Ishikawa (cell line): Measurements from ENCODE around the gene MEF2A.

Experiments used
- CEBPB ChIP-seq: IDR thresholded peaks from 2 replicates; pipeline ENCODE4 v1.6.1; 2012
- CREB1 ChIP-seq: IDR thresholded peaks from 2 replicates; pipeline ENCODE4 v1.6.1; 2012; ENCODE audit warnings: low read depth
- EGR1 ChIP-seq: IDR thresholded peaks from 2 replicates; pipeline ENCODE4 v1.6.1; 2012
- EP300 ChIP-seq: IDR thresholded peaks from 2 replicates; pipeline ENCODE4 v1.6.1; 2012; ENCODE audit warnings: borderline replicate concordance
- FOXM1 ChIP-seq: IDR thresholded peaks from 2 replicates; pipeline ENCODE4 v1.6.1; 2012; ENCODE audit warnings: low read depth, borderline replicate concordance
- NFIC ChIP-seq: IDR thresholded peaks from 2 replicates; pipeline ENCODE4 v1.6.1; 2012
- RAD21 ChIP-seq: IDR thresholded peaks from 2 replicates; pipeline ENCODE4 v1.6.1; 2012; ENCODE audit warnings: low read depth
- REST ChIP-seq: IDR thresholded peaks from 2 replicates; pipeline ENCODE4 v1.6.1; 2012; ENCODE audit warnings: low read depth, mild to moderate bottlenecking
- TAF1 ChIP-seq: IDR thresholded peaks from 2 replicates; pipeline ENCODE4 v1.6.1; 2012; ENCODE audit warnings: low read depth, mild to moderate bottlenecking
- TCF12 ChIP-seq: IDR thresholded peaks from 2 replicates; pipeline ENCODE4 v1.6.1; 2012; ENCODE audit warnings: low read depth
- TEAD4 ChIP-seq: IDR thresholded peaks from 2 replicates; pipeline ENCODE4 v1.6.1; 2012
- YY1 ChIP-seq: IDR thresholded peaks from 2 replicates; pipeline ENCODE4 v1.6.1; 2012; ENCODE audit warnings: low read depth
- ZBTB7A ChIP-seq: IDR thresholded peaks from 2 replicates; pipeline ENCODE4 v1.6.1; 2012; ENCODE audit warnings: low read depth
- TF ChIP-seq, protein P1 (sequence below): IDR thresholded peaks from 2 replicates; pipeline ENCODE4 v1.6.1; 2012
- TF ChIP-seq, protein P2 (sequence below): IDR thresholded peaks from 2 replicates; pipeline ENCODE4 v1.6.1; 2012

Gene MEF2A

DNA sequence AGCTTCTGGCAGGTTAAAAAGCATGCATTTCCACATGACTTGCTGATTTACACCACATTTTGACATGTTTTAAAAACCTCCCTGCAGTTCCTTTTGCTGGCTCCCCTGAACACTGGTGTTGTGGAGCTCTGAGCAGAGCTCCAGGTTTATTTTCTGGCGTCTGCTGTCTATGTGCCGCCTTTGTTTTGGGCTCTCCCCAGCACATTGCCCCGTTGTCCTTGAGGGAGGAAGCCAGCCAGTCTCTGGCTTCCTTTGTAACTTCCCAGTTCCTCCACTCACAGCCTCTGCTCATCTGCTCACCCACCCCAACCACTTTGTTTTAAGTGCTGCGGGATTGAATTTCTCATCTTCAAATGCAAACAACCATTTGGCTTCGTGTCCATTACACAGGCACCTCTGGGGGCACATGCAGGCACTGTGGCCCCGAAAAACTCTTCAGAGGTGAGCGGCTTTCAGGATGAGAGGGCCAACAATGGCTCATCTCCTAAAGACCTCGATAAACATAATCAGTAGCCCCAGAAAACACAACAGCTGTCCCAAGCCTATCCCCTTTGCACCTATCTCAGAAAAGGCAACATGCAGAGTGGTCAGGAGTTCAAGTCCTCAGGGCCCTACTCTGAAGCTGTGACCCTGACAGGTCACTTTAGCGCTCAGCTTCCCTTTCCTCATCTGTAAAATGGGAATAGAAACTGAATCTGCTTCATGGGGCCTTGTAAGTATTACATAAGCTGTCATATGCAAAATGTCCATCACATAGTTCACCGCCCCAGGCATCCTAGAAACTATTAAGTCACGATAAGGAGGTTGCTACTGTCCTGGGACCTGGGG lies 1.3 kb upstream of the MEF2A start:
- TF ChIP-seq, protein P1, sequence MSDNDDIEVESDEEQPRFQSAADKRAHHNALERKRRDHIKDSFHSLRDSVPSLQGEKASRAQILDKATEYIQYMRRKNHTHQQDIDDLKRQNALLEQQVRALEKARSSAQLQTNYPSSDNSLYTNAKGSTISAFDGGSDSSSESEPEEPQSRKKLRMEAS, result no peak
- 0 out of 2 replicates have a peak, but pooled peaks have one; percentile 11 for TF ChIP-seq TCF12

DNA sequence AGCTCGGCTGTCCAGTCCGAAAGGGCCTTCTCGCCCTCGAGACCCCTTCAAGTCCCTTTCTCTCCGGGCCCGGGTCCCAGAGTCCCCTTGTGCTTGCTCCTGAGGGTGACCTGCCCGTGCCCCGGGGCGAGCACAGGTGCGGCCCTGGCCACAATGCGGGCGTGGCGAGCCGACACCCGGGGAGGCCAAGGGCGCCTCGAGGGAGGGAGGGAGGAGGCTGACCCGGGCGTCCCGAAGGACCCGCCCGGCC lies 810 bp upstream of the MEF2A start:
- TF ChIP-seq TEAD4 (peak; percentile 14), FOXM1 (no peak), RAD21 (no peak), EGR1 (no peak), YY1 (no peak), TAF1 (no peak), TCF12 (no peak), CREB1 (no peak), EP300 (0 out of 2 replicates have a peak, but pooled peaks have one; percentile 8), NFIC (no peak), REST (no peak)
- TF ChIP-seq, protein P1, result no peak
- TF ChIP-seq, protein P2, sequence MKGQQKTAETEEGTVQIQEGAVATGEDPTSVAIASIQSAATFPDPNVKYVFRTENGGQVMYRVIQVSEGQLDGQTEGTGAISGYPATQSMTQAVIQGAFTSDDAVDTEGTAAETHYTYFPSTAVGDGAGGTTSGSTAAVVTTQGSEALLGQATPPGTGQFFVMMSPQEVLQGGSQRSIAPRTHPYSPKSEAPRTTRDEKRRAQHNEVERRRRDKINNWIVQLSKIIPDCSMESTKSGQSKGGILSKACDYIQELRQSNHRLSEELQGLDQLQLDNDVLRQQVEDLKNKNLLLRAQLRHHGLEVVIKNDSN, result no peak

- TF ChIP-seq TAF1 (0 out of 2 replicates have a peak, but pooled peaks have one; percentile 23), FOXM1 (no peak), ZBTB7A (peak; percentile 76)
Measured at GRCh38 chr15:99566157-99566897, 543 bp downstream of the MEF2A start.

GRCh38 chr15:99568625-99569352 lies 3.0 kb downstream of the MEF2A start:
- TF ChIP-seq YY1 (no peak), EP300 (no peak), RAD21 (no peak), ZBTB7A (no peak), NFIC (no peak), TEAD4 (no peak), TAF1 (no peak)
- TF ChIP-seq, protein P1, result no peak

DNA sequence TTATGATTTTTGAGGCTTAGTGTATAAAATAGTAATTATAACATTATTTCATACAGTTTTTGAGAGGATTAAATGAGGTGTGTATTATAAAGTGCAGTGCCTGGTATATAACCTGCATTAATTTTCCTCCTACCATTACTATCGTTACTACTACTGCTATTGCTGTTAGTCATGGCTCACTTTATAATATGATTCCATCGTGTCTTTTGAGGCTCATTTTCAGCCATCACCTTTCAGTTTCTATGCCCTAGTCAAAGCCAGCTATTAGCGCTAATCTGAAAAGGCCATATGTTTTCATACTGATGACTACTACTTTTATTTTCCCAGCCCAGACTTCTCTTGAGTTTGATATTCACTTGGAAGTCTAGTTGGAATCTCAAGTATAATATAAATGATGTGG lies 5.5 kb downstream of the MEF2A start:
- TF ChIP-seq FOXM1, result no peak
- no peak for TF ChIP-seq TAF1
- TF ChIP-seq EGR1, result no peak
- TF ChIP-seq RAD21, result no peak
- TF ChIP-seq REST, result no peak
- TF ChIP-seq, protein P2, result no peak

- TF ChIP-seq EGR1, result no peak
- no peak for TF ChIP-seq FOXM1
- TF ChIP-seq TCF12, result no peak
- no peak for TF ChIP-seq NFIC
- TF ChIP-seq, protein P2, result no peak
- TF ChIP-seq, protein P1, result no peak
- no peak for TF ChIP-seq TEAD4
- no peak for TF ChIP-seq RAD21
- TF ChIP-seq CREB1, result no peak
- TF ChIP-seq TAF1, result no peak
- TF ChIP-seq REST, result no peak
- no peak for TF ChIP-seq CEBPB
- TF ChIP-seq ZBTB7A, result no peak
- TF ChIP-seq YY1, result no peak
- TF ChIP-seq EP300, result no peak
Measured at GRCh38 chr15:99574048-99574447, 8.3 kb downstream of the MEF2A start.
